ENCODE results near the gene ADTRP. TPM values are rescaled to one million over a fixed set of nuclear protein-coding genes. Genes with fewer than 3 reads are reported as not detected.
A peak's percentile ranks its signal among the peaks of the same experiment; 100 is the strongest.

ADTRP gene
- total and polyA plus RNA-seq, 2 donors (not counting 1 experiment from before 2014, with no cell fraction given) = 0.23 to 1.7 TPM

GRCh38 chr6:11762794-11763459, 15.7 kb downstream of the ADTRP start:
- H3K4me2 ChIP-seq (ENCODE audit: extremely low read depth, insufficient read depth, low read length) = no peak overlapping the region
- no peaks in the 10 kb centered on the region for H3K27me3 ChIP-seq (ENCODE audit: control insufficient read depth, insufficient read depth, low read length)
- no peaks in the 10 kb centered on the region for H3K9me3 ChIP-seq (ENCODE audit: control insufficient read depth, insufficient read depth, low read depth, low read length)
- no peak overlapping the region for H3K9ac ChIP-seq (ENCODE audit: insufficient read depth, low read length)
- H2AFZ ChIP-seq (ENCODE audit: low read length) = no peak overlapping the region
- H3K4me1 ChIP-seq (ENCODE audit: control insufficient read depth, extremely low read depth, insufficient read depth, low read length) = peaks cover 8% of the 10 kb centered on the region
- no peaks in the 10 kb centered on the region for H3K36me3 ChIP-seq (ENCODE audit: control insufficient read depth, insufficient read depth, low read length)
- H3K27ac ChIP-seq (ENCODE audit: insufficient read depth, low read length) = no peak overlapping the region
- no peaks in the 10 kb centered on the region for H3K79me2 ChIP-seq (ENCODE audit: control insufficient read depth, insufficient read depth, low read length)
- H3K4me3 ChIP-seq (replicated peaks in 1 of 4; ENCODE audit: control extremely low read depth in 1 of 4, insufficient read depth in 1 of 4, low read depth in 3 of 4, low read length in 4 of 4) = no peak overlapping the region
- DNase-seq (ENCODE audit: low read depth in 2 of 2) = peak in 1 of 2 donors; percentile 70
- TF ChIP-seq EZH2 (IDR thresholded peaks at IDR 0.05; ENCODE audit: low read length, missing control alignments) = no peak
- TF ChIP-seq CTCF (conservative IDR thresholded peaks at IDR 0.05 in 1 of 2, IDR thresholded peaks at IDR 0.05 in 1 of 2; ENCODE audit: low read depth in 1 of 2, low read length in 2 of 2) = no peak
- no peaks in the 10 kb centered on the region for H4K20me1 ChIP-seq (ENCODE audit: control insufficient read depth, extremely low read depth, insufficient read depth, low read length)

- Histone ChIP-seq H3K9ac (ENCODE audit: insufficient read depth, low read length) (no peak overlapping the region), H3K4me3 (replicated peaks in 1 of 4; ENCODE audit: control extremely low read depth in 1 of 4, insufficient read depth in 1 of 4, low read depth in 3 of 4, low read length in 4 of 4) (no peak overlapping the region), H4K20me1 (ENCODE audit: control insufficient read depth, extremely low read depth, insufficient read depth, low read length) (no peaks in the 10 kb centered on the region), H3K4me1 (ENCODE audit: control insufficient read depth, extremely low read depth, insufficient read depth, low read length) (peaks cover 5% of the 10 kb centered on the region), H2AFZ (ENCODE audit: low read length) (no peak overlapping the region), H3K27me3 (ENCODE audit: control insufficient read depth, insufficient read depth, low read length) (no peaks in the 10 kb centered on the region), H3K36me3 (ENCODE audit: control insufficient read depth, insufficient read depth, low read length) (no peaks in the 10 kb centered on the region), H3K27ac (ENCODE audit: insufficient read depth, low read length) (no peak overlapping the region), H3K4me2 (ENCODE audit: extremely low read depth, insufficient read depth, low read length) (no peak overlapping the region), H3K79me2 (ENCODE audit: control insufficient read depth, insufficient read depth, low read length) (no peaks in the 10 kb centered on the region), H3K9me3 (ENCODE audit: control insufficient read depth, insufficient read depth, low read depth, low read length) (no peaks in the 10 kb centered on the region)
- peak in 1 of 2 donors; percentile 47 for DNase-seq (ENCODE audit: low read depth in 2 of 2)
- TF ChIP-seq EZH2 (IDR thresholded peaks at IDR 0.05; ENCODE audit: low read length, missing control alignments) (no peak), CTCF (conservative IDR thresholded peaks at IDR 0.05 in 1 of 2, IDR thresholded peaks at IDR 0.05 in 1 of 2; ENCODE audit: low read depth in 1 of 2, low read length in 2 of 2) (no peak)
Measured at GRCh38 chr6:11761744-11762620, 16.6 kb downstream of the ADTRP start.

GRCh38 chr6:11760015-11760473, 18.6 kb downstream of the ADTRP start:
- no peaks in the 10 kb centered on the region for H3K36me3 ChIP-seq (ENCODE audit: control insufficient read depth, insufficient read depth, low read length)
- H2AFZ ChIP-seq (ENCODE audit: low read length) = no peak overlapping the region
- no peak overlapping the region for H3K9ac ChIP-seq (ENCODE audit: insufficient read depth, low read length)
- H3K4me3 ChIP-seq (replicated peaks in 1 of 4; ENCODE audit: control extremely low read depth in 1 of 4, insufficient read depth in 1 of 4, low read depth in 3 of 4, low read length in 4 of 4) = no peak overlapping the region
- DNase-seq (ENCODE audit: low read depth in 2 of 2) = no peak
- no peaks in the 10 kb centered on the region for H3K79me2 ChIP-seq (ENCODE audit: control insufficient read depth, insufficient read depth, low read length)
- no peak overlapping the region for H3K4me2 ChIP-seq (ENCODE audit: extremely low read depth, insufficient read depth, low read length)
- no peaks in the 10 kb centered on the region for H3K27me3 ChIP-seq (ENCODE audit: control insufficient read depth, insufficient read depth, low read length)
- no peaks in the 10 kb centered on the region for H4K20me1 ChIP-seq (ENCODE audit: control insufficient read depth, extremely low read depth, insufficient read depth, low read length)
- no peak overlapping the region for H3K27ac ChIP-seq (ENCODE audit: insufficient read depth, low read length)
- no peaks in the 10 kb centered on the region for H3K9me3 ChIP-seq (ENCODE audit: control insufficient read depth, insufficient read depth, low read depth, low read length)
- no peak for TF ChIP-seq CTCF (conservative IDR thresholded peaks at IDR 0.05 in 1 of 2, IDR thresholded peaks at IDR 0.05 in 1 of 2; ENCODE audit: low read depth in 1 of 2, low read length in 2 of 2)
- no peak for TF ChIP-seq EZH2 (IDR thresholded peaks at IDR 0.05; ENCODE audit: low read length, missing control alignments)
- H3K4me1 ChIP-seq (ENCODE audit: control insufficient read depth, extremely low read depth, insufficient read depth, low read length) = no peaks in the 10 kb centered on the region
